ENCODE data around the gene PITPNC1. TPM values are rescaled to one million over a fixed set of nuclear protein-coding genes. Genes with fewer than 3 reads are reported as not detected.

The PITPNC1 gene
- total RNA-seq, 4 donors from 2014 or later = 2.3 to 8.6 (median 4.3) TPM

DNA sequence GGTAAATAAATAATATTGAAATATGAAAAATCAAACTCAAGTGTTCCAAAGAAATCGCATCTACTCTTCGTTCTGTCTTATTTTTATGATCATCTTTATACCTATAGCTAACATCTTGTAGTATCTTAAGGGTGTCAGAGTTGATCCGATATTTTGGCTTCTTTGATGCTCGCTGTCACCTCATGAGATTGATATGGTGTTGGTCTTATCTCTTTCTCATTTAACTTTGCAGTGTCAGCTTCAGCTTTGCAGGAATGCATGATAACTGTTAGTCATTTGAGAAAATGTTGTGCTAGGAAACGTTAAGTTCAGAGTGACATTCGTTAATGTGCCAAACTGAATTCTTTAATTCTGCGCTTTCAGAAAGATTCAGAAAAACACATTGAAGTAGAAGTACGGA, 360.1 kb downstream of the PITPNC1 start:
- H3K36me3 ChIP-seq = peaks cover 0 to 75% of the 10 kb centered on the region in 2 donors
- no peaks in the 10 kb centered on the region for H3K27me3 ChIP-seq
- intact Hi-C loops (cut with DNase I; ENCODE audit: low total_unique reads) (no loop called here), in situ Hi-C loops (cut with MboI; ENCODE audit: low sequenced_read_pairs in 4 of 4) (loop anchor here in 1 of 4 donors (25.0 kb wide), 1 partner anchor 175 kb away; no protein-coding TSS in a partner anchor)
- no peaks in the 10 kb centered on the region for H3K9me3 ChIP-seq
- H3K4me3 ChIP-seq = no peak overlapping the region
- H3K27ac ChIP-seq = no peak overlapping the region
- DNase-seq (no peak), ATAC-seq (no peak)
- TF ChIP-seq, protein P1, sequence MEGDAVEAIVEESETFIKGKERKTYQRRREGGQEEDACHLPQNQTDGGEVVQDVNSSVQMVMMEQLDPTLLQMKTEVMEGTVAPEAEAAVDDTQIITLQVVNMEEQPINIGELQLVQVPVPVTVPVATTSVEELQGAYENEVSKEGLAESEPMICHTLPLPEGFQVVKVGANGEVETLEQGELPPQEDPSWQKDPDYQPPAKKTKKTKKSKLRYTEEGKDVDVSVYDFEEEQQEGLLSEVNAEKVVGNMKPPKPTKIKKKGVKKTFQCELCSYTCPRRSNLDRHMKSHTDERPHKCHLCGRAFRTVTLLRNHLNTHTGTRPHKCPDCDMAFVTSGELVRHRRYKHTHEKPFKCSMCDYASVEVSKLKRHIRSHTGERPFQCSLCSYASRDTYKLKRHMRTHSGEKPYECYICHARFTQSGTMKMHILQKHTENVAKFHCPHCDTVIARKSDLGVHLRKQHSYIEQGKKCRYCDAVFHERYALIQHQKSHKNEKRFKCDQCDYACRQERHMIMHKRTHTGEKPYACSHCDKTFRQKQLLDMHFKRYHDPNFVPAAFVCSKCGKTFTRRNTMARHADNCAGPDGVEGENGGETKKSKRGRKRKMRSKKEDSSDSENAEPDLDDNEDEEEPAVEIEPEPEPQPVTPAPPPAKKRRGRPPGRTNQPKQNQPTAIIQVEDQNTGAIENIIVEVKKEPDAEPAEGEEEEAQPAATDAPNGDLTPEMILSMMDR (IDR thresholded peaks at IDR 0.05 in 4 of 5, conservative IDR thresholded peaks at IDR 0.05 in 1 of 5) = no peak
- TF ChIP-seq POLR2A (IDR thresholded peaks at IDR 0.05) = no peak
- H3K4me1 ChIP-seq = no peaks in the 10 kb centered on the region

DNA sequence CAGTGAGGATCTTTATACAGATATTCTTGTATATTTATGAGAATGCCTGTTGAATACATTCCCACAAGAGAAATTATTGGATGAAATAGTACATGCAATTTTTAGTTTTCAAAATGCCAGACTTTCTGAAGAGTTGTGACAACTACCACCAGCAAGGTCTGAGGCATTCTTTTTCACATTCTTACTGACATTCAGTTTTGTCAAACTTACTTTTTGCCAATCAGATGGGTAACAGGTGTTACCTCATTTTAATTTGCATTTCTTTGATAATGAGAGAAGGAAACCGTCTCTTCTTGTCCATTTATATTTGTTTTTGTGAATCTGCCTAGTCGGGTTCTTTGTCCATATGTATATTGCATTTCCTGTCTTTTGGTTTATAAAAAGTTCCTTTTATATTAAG, 364.9 kb downstream of the PITPNC1 start:
- Histone ChIP-seq H3K4me1 (no peaks in the 10 kb centered on the region), H3K36me3 (peaks cover 0 to 85% of the 10 kb centered on the region in 2 donors), H3K27ac (no peak overlapping the region), H3K9me3 (no peaks in the 10 kb centered on the region), H3K4me3 (no peak overlapping the region), H3K27me3 (no peaks in the 10 kb centered on the region)
- no peak for DNase-seq
- intact Hi-C loops (cut with DNase I; ENCODE audit: low total_unique reads) (no loop called here), in situ Hi-C loops (cut with MboI; ENCODE audit: low sequenced_read_pairs in 4 of 4) (loop anchor here in 1 of 4 donors (25.0 kb wide), 1 partner anchor 170 kb away; no protein-coding TSS in a partner anchor)
- ATAC-seq = no peak
- no peak for TF ChIP-seq POLR2A (IDR thresholded peaks at IDR 0.05)
- TF ChIP-seq, protein P1 (IDR thresholded peaks at IDR 0.05 in 4 of 5, conservative IDR thresholded peaks at IDR 0.05 in 1 of 5) = no peak

MicroRNAs within 50 kb of the gene (microRNA counts, 767-probe panel; counts per million panel counts)
- microRNA hsa-miR-548aa (356 to 448 counts per million in 2 donors), microRNA hsa-miR-548d-3p (356 to 448 counts per million in 2 donors), microRNA hsa-miR-548d-5p (356 to 448 counts per million in 2 donors)

Small RNAs within 50 kb of the gene (microRNA-seq; reads per million reads assigned to microRNA genes)
- gene MIR548AA2 (ENCODE audit: borderline replicate concordance in 2 of 2) = 0 reads per million in 2 donors
- gene MIR548D2 (ENCODE audit: borderline replicate concordance in 2 of 2) = 0 reads per million in 2 donors

Other genes with a start within 250 kb of the PITPNC1 start
- 10 to 100 TPM; 21.0 to 47.0 (median 38.9) TPM for gene HELZ, start 132.1 kb upstream of the PITPNC1 start, total RNA-seq
- 10 to 100 TPM; 52.0 to 89.6 (median 69.9) TPM for gene PSMD12, start 10.7 kb upstream of the PITPNC1 start, total RNA-seq

Measured in gastrocnemius medialis (tissue), 4 donors.